Lower leg skin (tissue), 4 donors: Measurements from ENCODE around the gene RAB5A. TPM values are rescaled to one million over a fixed set of nuclear protein-coding genes. Genes with fewer than 3 reads are reported as not detected.
"Not testable (repeated sequence)": the region's sequence is repeated elsewhere in the genome, so short reads cannot be mapped to it uniquely, and the experiment has no call there.

Experiments
- DNase-seq, 2 donors: peaks; one replicate each; pipeline ENCODE4 v3.0.0-alpha.2; 2019; ENCODE audit warnings: low spot score in 2 of 2
- H3K4me3 ChIP-seq: fragments of 200-600 bp; sonication (generic); 2 replicates; pipeline ENCODE4 v1.5.1; 2017; ENCODE audit warnings: mild to moderate bottlenecking, low read depth; ENCODE audit not compliant: poor library complexity, severe bottlenecking
- CTCF ChIP-seq, 3 donors: fragments of 450-650 bp; IDR thresholded peaks; one replicate each; pipeline ENCODE4 v1.5.1; 2016; ENCODE audit warnings: antibody characterized with exemption in 3 of 3, mild to moderate bottlenecking in 3 of 3, moderate library complexity in 2 of 3
- POLR2A ChIP-seq, 2 donors: fragments of 450-650 bp; IDR thresholded peaks; one replicate each; pipeline ENCODE4 v1.6.1; 2016 to 2017; ENCODE audit warnings: antibody characterized with exemption in 2 of 2, mild to moderate bottlenecking in 1 of 2, moderate library complexity in 1 of 2
- WGBS, 2 donors: methylation state at CpG; one replicate each; pipeline ENCODE4 v1.1.5; 2018; 5-methylcytosine and 5-hydroxymethylcytosine counted together
- intact Hi-C: fragments of 100-400 bp; cut with DNase I; formaldehyde crosslinking; loops from one replicate; pipeline ENCODE4 v1.15.0; 2023; ENCODE audit warnings: low total_unique reads
- total RNA-seq, 4 donors: library from RNA; depleted of rRNA; stranded (reverse); fragments of >200 nt; gene quantifications; one replicate each; pipeline ENCODE4 v1.1.0, GENCODE V29; 2016

RAB5A gene
- total RNA-seq, 4 donors from 2014 or later: 110 to 168 (median 119) TPM

GRCh38 chr3:20001932-20002331 is 55.0 kb downstream of the RAB5A start:
- intact Hi-C loops: no loop called here
- TF ChIP-seq POLR2A (IDR thresholded peaks at IDR 0.05): no peak
- no peak for TF ChIP-seq CTCF (IDR thresholded peaks at IDR 0.05)
- 71 to 73% methylated on average over 3 of the region's 3 CpGs for WGBS, 2 donors
- no peak overlapping the region for H3K4me3 ChIP-seq
- DNase-seq: no peak

- TF ChIP-seq POLR2A (IDR thresholded peaks at IDR 0.05) (no peak), CTCF (IDR thresholded peaks at IDR 0.05) (no peak)
- intact Hi-C loops: no loop called here
- 95 to 97% methylated on average over 20 of the region's 20 CpGs for WGBS, 2 donors
- no peak for DNase-seq
- H3K4me3 ChIP-seq: no peak overlapping the region
Measured at GRCh38 chr3:20007960-20008359, 61.1 kb downstream of the RAB5A start.

- DNase-seq: no peak
- TF ChIP-seq CTCF (IDR thresholded peaks at IDR 0.05) (no peak), POLR2A (IDR thresholded peaks at IDR 0.05) (no peak)
- intact Hi-C loops: no loop called here
- WGBS, 2 donors: 80 to 88% methylated on average over 2 of the region's 2 CpGs
- H3K4me3 ChIP-seq: no peak overlapping the region
Measured at GRCh38 chr3:20008646-20009045, 61.7 kb downstream of the RAB5A start.

- WGBS, 2 donors: 95 to 97% methylated on average over 4 of the region's 4 CpGs
- DNase-seq: no peak
- H3K4me3 ChIP-seq: no peak within 1 kb of the TSS
- intact Hi-C loops: no loop called here
- TF ChIP-seq POLR2A (IDR thresholded peaks at IDR 0.05) (no peak), CTCF (IDR thresholded peaks at IDR 0.05) (no peak)
Measured at GRCh38 chr3:20012164-20012563, 65.3 kb downstream of the RAB5A start, which contains the start of gene PP2D1. Gene PP2D1 (minus strand): TSS chr3:20012264. CDS start chr3:20012072, 192 bp downstream.

- DNase-seq: no peak
- 50 to 62% methylated on average over 1 of the region's 1 CpG for WGBS, 2 donors
- no peak overlapping the region for H3K4me3 ChIP-seq
- TF ChIP-seq CTCF (IDR thresholded peaks at IDR 0.05) (no peak), POLR2A (IDR thresholded peaks at IDR 0.05) (no peak)
- intact Hi-C loops: no loop called here
Measured at GRCh38 chr3:20013396-20013795, 66.5 kb downstream of the RAB5A start.

GRCh38 chr3:20015525-20015924 is 68.6 kb downstream of the RAB5A start:
- no peak for DNase-seq

GRCh38 chr3:20016076-20016475 is 69.2 kb downstream of the RAB5A start:
- intact Hi-C loops, DNase-seq, H3K4me3 ChIP-seq: not testable (repeated sequence)
- WGBS, 2 donors: 80 to 86% methylated on average over 3 of the region's 3 CpGs

More at GRCh38 chr3:20015525-20015924, 68.6 kb downstream of the RAB5A start:
- TF ChIP-seq CTCF (IDR thresholded peaks at IDR 0.05): no peak
- no peak for TF ChIP-seq POLR2A (IDR thresholded peaks at IDR 0.05)
- H3K4me3 ChIP-seq: no peak overlapping the region
- 90 to 92% methylated on average over 1 of the region's 1 CpG for WGBS, 2 donors
- intact Hi-C loops: no loop called here
